B cell (primary cell): Measurements from ENCODE around the gene WNK4. TPM values are rescaled to one million over a fixed set of nuclear protein-coding genes. Genes with fewer than 3 reads are reported as not detected.

Source experiments
- ATAC-seq: fragments of 200-7000 bp; cut with Tn5 transposase; one replicate; pipeline ENCODE4 v1.10.0; 2021; ENCODE audit warnings: low read depth, mild to moderate bottlenecking, moderate number of reproducible peaks, moderate library complexity
- CTCF ChIA-PET: fragments of 350-600 bp; sonication (Branson Sonifier 250); formaldehyde crosslinking; loops from one replicate; lab custom pipeline; 2021; ENCODE audit warnings: antibody characterized with exemption, inconsistent platforms; lab: Charles Lee
- POLR2A ChIA-PET: fragments of 350-600 bp; sonication (Branson Sonifier 250); formaldehyde crosslinking; loops from one replicate; lab custom pipeline; 2021; ENCODE audit warnings: antibody characterized with exemption; lab: Charles Lee
- DNase-seq: peaks from one replicate; pipeline ENCODE4 v3.0.0; 2013
- H2AFZ ChIP-seq: 2 replicates; pipeline ENCODE4 v1.6.1; 2012; ENCODE audit warnings: mild to moderate bottlenecking, low read depth, low read length; ENCODE audit not compliant: insufficient read depth, poor library complexity, severe bottlenecking
- H3K27ac ChIP-seq, 2 donors: 1 replicate in 1 of 2; 2 replicates in 1 of 2; pipeline ENCODE4 v1.5.1; 2012 to 2013; ENCODE audit warnings: low read length in 2 of 2, mild to moderate bottlenecking in 2 of 2, moderate library complexity in 1 of 2
- H3K27me3 ChIP-seq, 4 experiments: fragments of 200-600 bp in 1 of 4; sonication (generic) in 1 of 4; replicated peaks in 1 of 4; 1 replicate in 2 of 4; 2 replicates in 2 of 4; pipeline versions ENCODE4 v1.6.1 to v1.7.0; 2013 to 2016; ENCODE audit warnings: low read length in 3 of 4, mild to moderate bottlenecking in 2 of 4, mixed read lengths in 1 of 4, moderate library complexity in 1 of 4; ENCODE audit not compliant: insufficient read depth in 4 of 4, control insufficient read depth in 3 of 4; ENCODE audit errors: control extremely low read depth in 1 of 4
- H3K36me3 ChIP-seq, 2 experiments: replicated peaks in 1 of 2; 1 replicate in 1 of 2; 2 replicates in 1 of 2; pipeline versions ENCODE4 v1.6.1 to v1.7.1; 2013; ENCODE audit warnings: low read length in 1 of 2; ENCODE audit not compliant: insufficient read depth in 2 of 2, control insufficient read depth in 1 of 2; ENCODE audit errors: control extremely low read depth in 1 of 2, extremely low read depth in 1 of 2
- H3K4me1 ChIP-seq, 2 donors: fragments of 200-600 bp in 1 of 2; sonication (generic) in 1 of 2; 1 replicate in 1 of 2; 2 replicates in 1 of 2; pipeline versions ENCODE4 v1.5.1 to v1.6.1; 2013 to 2017; ENCODE audit warnings: low read length in 2 of 2; ENCODE audit not compliant: control insufficient read depth in 2 of 2, insufficient read depth in 2 of 2
- H3K4me2 ChIP-seq: replicated peaks from 2 replicates; pipeline ENCODE3; 2012; ENCODE audit warnings: mild to moderate bottlenecking, low read depth, low read length; ENCODE audit not compliant: poor library complexity, severe bottlenecking
- H3K4me3 ChIP-seq, 5 experiments: fragments of 200-600 bp in 1 of 5; sonication (generic) in 1 of 5; 1 replicate in 3 of 5; 2 replicates in 2 of 5; pipeline versions ENCODE4 v1.5.1 to v1.7.0; 2011 to 2016; ENCODE audit warnings: low read length in 4 of 5, mild to moderate bottlenecking in 4 of 5, low read depth in 2 of 5, control low read depth in 1 of 5, moderate library complexity in 1 of 5; ENCODE audit not compliant: insufficient read depth in 1 of 5; ENCODE audit errors: control extremely low read depth in 1 of 5, extremely low read depth in 1 of 5
- H3K79me2 ChIP-seq: fragments of 200-600 bp; sonication (generic); one replicate; pipeline ENCODE4 v1.6.0; 2016; ENCODE audit warnings: low read length; ENCODE audit not compliant: control insufficient read depth, insufficient read depth
- H3K9ac ChIP-seq: fragments of 200-600 bp; sonication (generic); 2 replicates; pipeline ENCODE4 v1.6.1; 2017; ENCODE audit warnings: mild to moderate bottlenecking, low read length, moderate library complexity
- H3K9me3 ChIP-seq, 3 donors: one replicate each; pipeline versions ENCODE4 v1.6.1 to v1.7.1; 2013; ENCODE audit warnings: low read length in 2 of 3; ENCODE audit not compliant: control insufficient read depth in 2 of 3, insufficient read depth in 1 of 3; ENCODE audit errors: control extremely low read depth in 1 of 3
- H4K20me1 ChIP-seq: 2 replicates; pipeline ENCODE4 v1.6.0; 2012; ENCODE audit warnings: mild to moderate bottlenecking, low read length; ENCODE audit not compliant: insufficient read depth, control insufficient read depth, poor library complexity, severe bottlenecking
- H3K27ac Mint-ChIP-seq: one replicate; pipeline ENCODE4 v1.8.0; 2021; ENCODE audit warnings: mixed read lengths
- H3K27me3 Mint-ChIP-seq: one replicate; pipeline ENCODE4 v1.8.0; 2021; ENCODE audit warnings: mixed read lengths
- H3K4me1 Mint-ChIP-seq: one replicate; pipeline ENCODE4 v1.8.0; 2021; ENCODE audit warnings: mixed read lengths
- H3K4me3 Mint-ChIP-seq: one replicate; pipeline ENCODE4 v1.8.0; 2021; ENCODE audit warnings: mixed read lengths
- H3K9me3 Mint-ChIP-seq: one replicate; pipeline ENCODE4 v1.8.0; 2022; ENCODE audit warnings: mixed read lengths; ENCODE audit not compliant: insufficient read depth
- EZH2 ChIP-seq: IDR thresholded peaks from 2 replicates; pipeline ENCODE4 v1.6.1; 2012; ENCODE audit warnings: borderline replicate concordance, low read depth, mild to moderate bottlenecking, moderate library complexity, low read length; ENCODE audit not compliant: insufficient read depth, poor library complexity, severe bottlenecking
- WGBS: methylation state at CpG from one replicate; pipeline ENCODE4 v1.1.5; 2013; ENCODE audit warnings: missing lambda C conversion rate; ENCODE audit not compliant: insufficient coverage; 5-methylcytosine and 5-hydroxymethylcytosine counted together
- intact Hi-C: fragments of 100-400 bp; cut with micrococcal nuclease; formaldehyde crosslinking; loops from one replicate; pipeline ENCODE4 v1.10.0; 2022
- polyA plus RNA-seq: library from polyadenylated mRNA; depleted of rRNA; stranded (reverse); fragments of >200 nt; gene quantifications from 2 replicates; pipeline ENCODE4 v1.2.3, GENCODE V29; 2012
- total RNA-seq, 2 donors: library from RNA; stranded (reverse); fragments of 120-200 nt in 1 of 2; gene quantifications; 1 replicate in 1 of 2; 2 replicates in 1 of 2; pipeline versions ENCODE4 v1.2.3 to v1.2.4, GENCODE V29; 2013 to 2022
- TF ChIP-seq, protein P1 (sequence below): fragments of 200-600 bp; IDR thresholded peaks from one replicate; pipeline ENCODE4 v1.8.0; 2022; ENCODE audit warnings: antibody characterized with exemption, mild to moderate bottlenecking

The WNK4 gene
- total and polyA plus RNA-seq, 2 donors (not counting 1 experiment from before 2014, with no cell fraction given) = 0.03 to 0.44 TPM

DNA sequence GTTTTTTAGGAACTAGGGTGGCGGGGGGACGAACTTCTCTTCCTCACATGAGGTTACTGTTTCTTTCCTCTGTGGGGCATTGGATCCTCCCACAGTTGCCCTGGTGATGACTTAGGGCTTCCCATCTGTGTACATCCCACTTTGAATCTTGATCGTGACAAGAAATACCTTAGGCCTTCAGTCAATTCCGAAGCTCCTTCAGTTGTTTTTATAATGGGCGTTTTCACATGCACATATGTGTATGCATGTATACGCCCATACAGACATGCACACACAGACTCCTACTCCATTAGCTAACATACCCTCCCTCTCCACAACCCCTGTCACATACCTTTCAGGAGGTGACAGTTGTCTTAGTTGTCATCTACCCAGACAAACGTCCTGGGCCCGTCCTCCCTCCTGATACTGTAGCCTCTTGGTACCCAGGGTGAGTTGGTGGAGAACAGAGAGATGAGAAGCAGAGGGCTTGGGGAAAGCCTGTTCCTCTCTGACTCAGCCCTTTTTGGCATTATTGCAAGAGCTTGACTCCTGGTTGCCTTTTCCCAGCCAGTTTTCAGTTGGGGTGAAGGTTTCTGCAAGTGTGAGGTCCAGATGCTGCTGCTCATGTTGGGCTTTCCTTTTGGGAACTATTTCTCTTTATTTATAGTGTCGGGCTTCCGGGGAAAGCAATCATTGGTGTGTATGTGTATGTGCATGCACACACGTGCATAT is 61.7 kb downstream of the WNK4 start:
- intact Hi-C loops = loop anchor here (2.0 to 10.0 kb wide), 2 partner anchors 93 to 497 kb away; no protein-coding TSS in a partner anchor

More for the DNA sequence above, 61.7 kb downstream of the WNK4 start:
- Histone ChIP-seq H3K79me2 (peaks cover 3% of the 10 kb centered on the region), H4K20me1 (no peaks in the 10 kb centered on the region), H3K27me3 (no peaks in the 10 kb centered on the region), H2AFZ (no peak overlapping the region), H3K4me3 (no peak overlapping the region), H3K36me3 (peaks cover 16 to 81% of the 10 kb centered on the region in 2 experiments), H3K9ac (no peak overlapping the region), H3K4me1 (no peaks in the 10 kb centered on the region), H3K4me2 (no peak overlapping the region), H3K9me3 (no peaks in the 10 kb centered on the region), H3K27ac (no peak overlapping the region)
- Mint-ChIP-seq H3K27me3 (no peaks in the 10 kb centered on the region), H3K9me3 (no peaks in the 10 kb centered on the region), H3K4me1 (no peaks in the 10 kb centered on the region), H3K27ac (no peak overlapping the region), H3K4me3 (no peak overlapping the region)
- DNase-seq (no peak), ATAC-seq (no peak)
- no peak for TF ChIP-seq EZH2
- TF ChIP-seq, protein P1, sequence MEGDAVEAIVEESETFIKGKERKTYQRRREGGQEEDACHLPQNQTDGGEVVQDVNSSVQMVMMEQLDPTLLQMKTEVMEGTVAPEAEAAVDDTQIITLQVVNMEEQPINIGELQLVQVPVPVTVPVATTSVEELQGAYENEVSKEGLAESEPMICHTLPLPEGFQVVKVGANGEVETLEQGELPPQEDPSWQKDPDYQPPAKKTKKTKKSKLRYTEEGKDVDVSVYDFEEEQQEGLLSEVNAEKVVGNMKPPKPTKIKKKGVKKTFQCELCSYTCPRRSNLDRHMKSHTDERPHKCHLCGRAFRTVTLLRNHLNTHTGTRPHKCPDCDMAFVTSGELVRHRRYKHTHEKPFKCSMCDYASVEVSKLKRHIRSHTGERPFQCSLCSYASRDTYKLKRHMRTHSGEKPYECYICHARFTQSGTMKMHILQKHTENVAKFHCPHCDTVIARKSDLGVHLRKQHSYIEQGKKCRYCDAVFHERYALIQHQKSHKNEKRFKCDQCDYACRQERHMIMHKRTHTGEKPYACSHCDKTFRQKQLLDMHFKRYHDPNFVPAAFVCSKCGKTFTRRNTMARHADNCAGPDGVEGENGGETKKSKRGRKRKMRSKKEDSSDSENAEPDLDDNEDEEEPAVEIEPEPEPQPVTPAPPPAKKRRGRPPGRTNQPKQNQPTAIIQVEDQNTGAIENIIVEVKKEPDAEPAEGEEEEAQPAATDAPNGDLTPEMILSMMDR = no peak
- WGBS = 79% methylated on average over 3 of the region's 11 CpGs
- ChIA-PET POLR2A (no interaction called here), CTCF (interaction anchor here (0.5 to 3.7 kb wide), 7 partner anchors 8 to 370 kb away, joined by 3 to 30 read pairs (median 5); partner anchors contain the start of genes BECN1, PSME3, RPL27 and VAT1)
